Small intestine (tissue), 7 donors: ENCODE results near the gene MRPL37. TPM values are rescaled to one million over a fixed set of nuclear protein-coding genes. Genes with fewer than 3 reads are reported as not detected.
"Not testable (repeated sequence)": the region's sequence is repeated elsewhere in the genome, so short reads cannot be mapped to it uniquely, and the experiment has no call there.

Experiments used
- DNase-seq, 2 donors: peaks; one replicate each; pipeline versions ENCODE4 v3.0.0 to v3.0.0-alpha.2; 2013
- FAIRE-seq: peaks from 2 replicates; lab custom pipeline; 2012; peaks lifted over from hg19 to GRCh38; lab: Jason Lieb, UNC
- H3K27ac ChIP-seq, 3 donors: one replicate each; pipeline ENCODE4 v1.5.1; 2013; ENCODE audit warnings: low read length in 2 of 3, mild to moderate bottlenecking in 2 of 3, control low read depth in 1 of 3, inconsistent platforms in 1 of 3, low read depth in 1 of 3, moderate library complexity in 1 of 3
- H3K27me3 ChIP-seq, 3 donors: one replicate each; pipeline ENCODE4 v1.6.1; 2013; ENCODE audit warnings: low read length in 3 of 3, inconsistent platforms in 1 of 3; ENCODE audit not compliant: control insufficient read depth in 3 of 3, insufficient read depth in 3 of 3
- H3K36me3 ChIP-seq, 3 donors: one replicate each; pipeline ENCODE4 v1.6.1; 2013; ENCODE audit warnings: low read length in 3 of 3, inconsistent platforms in 1 of 3, low read depth in 1 of 3, mild to moderate bottlenecking in 1 of 3, moderate library complexity in 1 of 3; ENCODE audit not compliant: control insufficient read depth in 3 of 3, insufficient read depth in 2 of 3
- H3K4me1 ChIP-seq, 3 donors: one replicate each; pipeline ENCODE4 v1.6.1; 2013; ENCODE audit warnings: low read length in 2 of 3, inconsistent platforms in 1 of 3, low read depth in 1 of 3, mild to moderate bottlenecking in 1 of 3, moderate library complexity in 1 of 3; ENCODE audit not compliant: control insufficient read depth in 3 of 3, insufficient read depth in 2 of 3
- H3K4me3 ChIP-seq, 3 donors: one replicate each; pipeline ENCODE4 v1.5.1; 2013; ENCODE audit warnings: low read length in 3 of 3, control low read depth in 1 of 3, inconsistent platforms in 1 of 3, low read depth in 1 of 3, mild to moderate bottlenecking in 1 of 3, moderate library complexity in 1 of 3
- H3K9me3 ChIP-seq, 2 donors: one replicate each; pipeline ENCODE4 v1.6.1; 2013; ENCODE audit warnings: low read depth in 1 of 2, low read length in 1 of 2; ENCODE audit not compliant: control insufficient read depth in 2 of 2, insufficient read depth in 1 of 2
- WGBS, 3 donors: extraction: QIAGEN DNeasy Blood & Tissue Kit; methylation state at CpG; one replicate each; pipeline ENCODE4 v1.1.7; 2013; 5-methylcytosine and 5-hydroxymethylcytosine counted together
- polyA plus RNA-seq, 4 donors: library from polyadenylated mRNA; stranded (reverse) in 3 of 4; unstranded in 1 of 4; fragments of 200-250 nt in 3 of 4; fragments of 120-200 nt in 1 of 4; gene quantifications; one replicate each; pipeline versions ENCODE4 v1.2.1 to v1.2.3, GENCODE V29; 2013
- donor health status: healthy with polysubstance abuse.
- donor health status: control.
- donor health status: control.
- donor health status: Bipolar disorder and iron deficiency.
- donor health status: healthy.

Gene MRPL37
- polyA plus RNA-seq, 4 donors: 47.6 to 92.9 (median 69.6) TPM

DNA sequence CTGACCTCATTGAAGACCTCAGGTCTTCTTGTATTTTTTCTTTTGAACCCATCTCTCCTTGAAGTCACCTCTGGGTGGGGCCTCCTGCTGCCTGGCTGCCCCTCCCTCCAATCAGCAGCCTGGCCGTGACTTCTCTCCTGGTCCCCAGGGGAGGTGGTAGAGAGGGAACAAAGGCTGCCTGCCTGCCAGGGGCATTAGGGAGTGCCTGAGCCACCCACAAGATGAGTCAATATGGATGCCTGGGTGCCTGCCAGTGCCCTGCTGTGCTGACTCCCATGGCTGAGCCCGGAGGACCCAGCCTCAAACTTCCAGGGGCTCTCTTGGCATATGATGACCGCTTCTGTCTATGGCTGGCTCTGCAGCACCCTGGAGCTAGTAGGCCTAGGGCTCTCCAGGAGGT lies 41.9 kb upstream of the MRPL37 start:
- H3K9me3 ChIP-seq: no peaks in the 10 kb centered on the region
- FAIRE-seq (no peak), DNase-seq (peak in 1 of 2 donors; percentile 63)
- H3K36me3 ChIP-seq: no peaks in the 10 kb centered on the region
- no peak overlapping the region for H3K27ac ChIP-seq
- WGBS, 3 donors: 45 to 64% (median 53%) methylated on average over 3 of the region's 3 CpGs
- peaks cover 0 to 11% (median 5%) of the 10 kb centered on the region in 3 donors for H3K4me1 ChIP-seq
- H3K27me3 ChIP-seq: no peaks in the 10 kb centered on the region
- H3K4me3 ChIP-seq: no peak overlapping the region

DNA sequence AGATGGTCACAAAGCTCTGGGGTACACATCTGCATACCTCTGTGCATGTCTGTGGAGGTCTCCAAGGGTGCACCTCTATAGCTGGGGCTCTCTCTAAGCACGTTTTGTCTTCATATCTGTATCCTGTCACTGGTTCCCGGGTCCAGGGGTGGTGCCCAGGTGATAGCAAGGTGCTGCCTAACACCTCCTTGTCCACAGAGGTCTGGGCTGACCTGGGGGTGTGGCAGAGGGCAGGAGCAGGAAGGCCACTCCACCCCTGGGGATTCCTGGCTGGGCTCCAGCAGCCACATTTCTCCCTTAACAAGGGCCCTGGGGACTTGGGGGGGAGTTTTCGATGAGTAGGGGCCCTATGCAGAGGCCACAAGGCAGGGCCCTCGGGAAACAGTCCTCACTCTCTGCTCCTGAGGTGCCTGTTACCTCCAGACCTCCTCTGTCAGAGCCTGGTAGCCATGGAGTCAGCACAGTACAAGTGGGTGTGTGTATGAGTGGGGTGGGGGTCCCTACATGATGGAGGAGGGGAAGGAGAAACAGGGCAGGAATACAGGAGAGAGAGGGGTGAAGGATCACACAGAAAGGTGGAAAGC lies 40.1 kb upstream of the MRPL37 start:
- H3K36me3 ChIP-seq: no peaks in the 10 kb centered on the region
- no peaks in the 10 kb centered on the region for H3K27me3 ChIP-seq
- FAIRE-seq (no peak), DNase-seq (no peak)
- H3K9me3 ChIP-seq: no peaks in the 10 kb centered on the region
- 63 to 67% (median 63%) methylated on average over 4 of the region's 4 CpGs for WGBS, 3 donors
- H3K4me1 ChIP-seq: peaks cover 0 to 16% (median 6%) of the 10 kb centered on the region in 3 donors
- H3K27ac ChIP-seq: no peak overlapping the region
- H3K4me3 ChIP-seq: no peak overlapping the region

DNA sequence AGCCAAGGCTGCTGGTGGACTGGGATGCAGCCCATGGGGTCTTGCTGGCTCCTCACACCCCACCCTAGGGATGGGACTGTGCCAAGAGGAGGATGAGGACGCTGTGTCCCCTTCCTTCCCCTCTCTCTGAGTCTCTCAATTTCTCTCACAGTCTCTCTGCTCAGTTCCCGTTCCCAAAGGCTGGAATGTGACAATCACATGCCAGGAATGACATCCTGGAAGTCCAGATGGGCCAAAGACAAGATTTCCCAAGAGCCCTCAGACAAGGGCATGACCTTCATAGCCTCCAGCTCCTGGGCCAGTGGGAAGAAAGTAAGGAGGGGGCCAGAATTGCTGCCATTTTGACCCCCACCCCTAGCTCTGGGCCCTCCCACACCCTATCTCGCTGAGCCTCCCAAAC lies 39.6 kb upstream of the MRPL37 start:
- no peak for DNase-seq
- no peak for FAIRE-seq
- Histone ChIP-seq H3K27ac (no peak overlapping the region), H3K36me3 (no peaks in the 10 kb centered on the region), H3K9me3 (no peaks in the 10 kb centered on the region), H3K4me3 (no peak overlapping the region), H3K4me1 (peaks cover 0 to 21% (median 6%) of the 10 kb centered on the region in 3 donors), H3K27me3 (no peaks in the 10 kb centered on the region)
- 69 to 74% (median 69%) methylated on average over 3 of the region's 3 CpGs for WGBS, 3 donors

DNA sequence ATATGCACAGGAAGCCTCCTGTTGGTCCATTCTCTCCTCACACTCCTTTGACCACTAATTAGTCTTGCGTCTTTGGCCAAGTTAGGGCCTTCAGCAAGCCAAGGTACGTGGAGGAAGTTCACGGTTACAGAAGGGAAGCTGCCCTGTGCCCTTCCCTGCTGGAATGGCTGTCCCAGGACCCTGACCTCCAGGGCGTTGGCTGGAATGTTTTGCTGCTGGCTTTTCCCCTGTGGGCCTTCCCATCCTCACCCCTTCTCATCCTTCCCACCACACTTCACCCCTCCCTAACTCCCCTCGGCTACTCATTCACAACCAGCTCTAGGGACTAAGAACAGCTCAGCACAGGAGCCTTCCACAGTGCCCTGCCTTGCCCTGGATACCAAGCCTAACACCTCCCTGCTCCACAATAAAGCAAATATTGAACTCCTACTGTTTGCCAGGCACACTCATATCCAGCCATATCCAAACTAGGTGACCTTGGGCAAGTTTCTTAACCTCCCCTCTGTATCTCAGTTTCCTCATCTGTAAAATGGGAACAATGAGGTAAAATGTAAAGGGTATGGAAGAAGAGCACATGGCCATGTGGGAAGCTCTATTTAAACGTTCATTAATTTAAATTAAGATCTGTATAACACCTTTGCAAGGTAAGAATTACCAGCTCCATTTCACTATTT lies 38.3 kb upstream of the MRPL37 start:
- DNase-seq (peak; percentile 29 to 58), FAIRE-seq (no peak)
- Histone ChIP-seq H3K4me1 (peaks cover 0 to 22% (median 6%) of the 10 kb centered on the region in 3 donors), H3K27me3 (no peaks in the 10 kb centered on the region), H3K27ac (no peak overlapping the region), H3K4me3 (no peak overlapping the region), H3K36me3 (no peaks in the 10 kb centered on the region), H3K9me3 (no peaks in the 10 kb centered on the region)
- WGBS, 3 donors: 52 to 73% (median 52%) methylated on average over 6 of the region's 6 CpGs

DNA sequence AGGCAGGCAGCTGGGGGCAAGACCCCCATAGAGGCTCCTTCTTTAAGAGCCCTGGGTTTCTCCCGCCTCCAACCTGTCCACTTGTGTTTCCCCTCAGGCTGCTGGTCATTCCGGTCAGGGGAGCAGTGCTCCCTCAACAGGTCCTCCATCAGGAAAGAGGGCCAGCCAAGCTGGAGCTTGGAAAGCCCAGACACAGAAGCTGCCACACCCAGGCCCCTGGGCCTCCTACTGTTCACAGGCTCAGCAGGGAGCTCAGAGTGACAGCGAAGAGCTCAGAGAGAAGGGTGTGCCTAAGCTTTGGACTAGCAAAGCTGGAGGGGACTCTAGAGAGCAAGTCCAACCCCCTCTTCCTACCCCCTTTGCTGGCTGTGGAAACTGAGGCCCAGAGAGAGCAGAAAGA lies 36.9 kb upstream of the MRPL37 start:
- Histone ChIP-seq H3K4me3 (no peak overlapping the region), H3K27ac (peak overlapping the region in 2 of 3 donors; percentile 24 to 66), H3K36me3 (no peaks in the 10 kb centered on the region), H3K27me3 (no peaks in the 10 kb centered on the region), H3K4me1 (peaks cover 0 to 22% (median 6%) of the 10 kb centered on the region in 3 donors), H3K9me3 (no peaks in the 10 kb centered on the region)
- DNase-seq (peak; percentile 55 to 58), FAIRE-seq (no peak)
- 37 to 67% (median 65%) methylated on average over 3 of the region's 3 CpGs for WGBS, 3 donors

DNA sequence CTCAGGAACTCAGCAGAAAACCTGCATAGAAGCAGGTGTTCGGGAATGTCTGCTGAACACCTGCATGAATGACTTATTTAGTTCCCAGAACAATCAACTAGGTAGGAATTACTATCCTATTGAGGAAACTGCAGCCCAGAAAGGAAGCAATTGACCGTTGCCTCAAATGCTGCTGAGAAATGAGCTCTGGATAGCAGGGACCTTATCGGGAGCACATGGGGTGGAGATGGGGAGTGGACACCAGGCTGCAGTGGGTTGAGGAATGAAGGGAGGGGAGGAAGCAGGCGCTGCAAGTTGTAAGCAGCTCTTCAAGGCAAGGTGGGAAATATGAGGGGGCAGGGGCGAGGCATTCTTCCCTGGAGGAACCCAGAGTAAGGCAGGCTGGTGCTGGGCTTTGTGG lies 36.4 kb upstream of the MRPL37 start:
- Histone ChIP-seq H3K36me3 (no peaks in the 10 kb centered on the region), H3K27ac (peak overlapping the region in 2 of 3 donors; percentile 24 to 66), H3K9me3 (no peaks in the 10 kb centered on the region), H3K4me3 (no peak overlapping the region), H3K4me1 (peaks cover 0 to 22% (median 6%) of the 10 kb centered on the region in 3 donors), H3K27me3 (no peaks in the 10 kb centered on the region)
- WGBS, 3 donors: 23 to 57% (median 41%) methylated on average over 5 of the region's 5 CpGs
- no peak for FAIRE-seq
- peak; percentile 46 to 71 for DNase-seq

DNA sequence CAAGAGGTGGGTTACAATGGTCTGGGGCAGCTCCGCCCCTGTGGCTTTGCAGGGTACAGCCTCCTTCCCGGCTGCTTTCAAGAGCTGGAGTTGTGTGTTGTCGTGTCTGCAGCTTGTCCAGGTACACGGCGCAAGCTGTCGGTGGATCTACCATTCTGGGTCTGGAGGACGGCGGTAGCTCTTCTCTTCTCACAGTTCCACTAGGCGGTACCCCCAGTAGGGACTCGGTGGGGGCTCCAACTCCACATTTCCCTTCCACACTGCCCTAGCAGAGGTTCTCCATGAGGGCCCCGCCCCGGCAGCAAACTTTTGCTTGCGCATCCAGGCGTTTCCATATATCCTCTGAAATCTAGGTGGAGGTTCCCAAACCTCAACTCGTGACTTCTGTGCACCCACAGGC lies 34.8 kb upstream of the MRPL37 start:
- no peaks in the 10 kb centered on the region for H3K9me3 ChIP-seq
- no peaks in the 10 kb centered on the region for H3K36me3 ChIP-seq
- 78 to 90% (median 87%) methylated on average over 15 of the region's 15 CpGs for WGBS, 3 donors
- no peak overlapping the region for H3K27ac ChIP-seq
- no peaks in the 10 kb centered on the region for H3K27me3 ChIP-seq
- FAIRE-seq (no peak), DNase-seq (no peak)
- H3K4me3 ChIP-seq: no peak overlapping the region
- H3K4me1 ChIP-seq: peaks cover 0 to 22% (median 6%) of the 10 kb centered on the region in 3 donors

DNA sequence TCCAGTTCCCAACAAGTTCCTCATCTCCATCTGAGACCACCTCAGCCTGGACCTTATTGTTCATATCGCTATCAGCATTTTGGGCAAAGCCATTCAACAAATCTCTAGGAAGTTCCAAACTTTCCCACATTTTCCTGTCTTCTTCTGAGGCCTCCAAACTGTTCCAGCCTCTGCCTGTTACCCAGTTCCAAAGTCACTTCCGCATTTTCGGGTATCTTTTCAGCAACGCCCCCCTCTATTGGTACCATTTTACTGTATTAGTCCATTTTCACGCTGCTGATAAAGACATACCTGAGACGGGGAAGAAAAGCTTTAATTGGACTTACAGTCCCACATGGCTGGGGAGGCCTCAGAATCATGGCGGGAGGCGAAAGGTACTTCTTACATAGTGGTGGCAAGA lies 33.6 kb upstream of the MRPL37 start:
- H3K36me3 ChIP-seq, FAIRE-seq: not testable (repeated sequence)

More for the DNA sequence above, 33.6 kb upstream of the MRPL37 start:
- H3K9me3 ChIP-seq, H3K27ac ChIP-seq, H3K4me3 ChIP-seq, DNase-seq, H3K27me3 ChIP-seq: not testable (repeated sequence)
- WGBS, 3 donors: 91 to 94% (median 91%) methylated on average over 8 of the region's 8 CpGs
- H3K4me1 ChIP-seq: peaks cover 0 to 22% (median 5%) of the 10 kb centered on the region in 3 donors
